Liver (tissue), 9 donors: ENCODE measurements around the gene C4orf17. TPM values are rescaled to one million over a fixed set of nuclear protein-coding genes. Genes with fewer than 3 reads are reported as not detected.

Source experiments
- DNase-seq: peaks from one replicate; pipeline ENCODE4 v3.0.0-alpha.2; 2017; ENCODE audit warnings: low spot score
- H3K27ac ChIP-seq, 2 donors: one replicate each; pipeline ENCODE4 v1.7.0; 2013; ENCODE audit warnings: inconsistent platforms in 2 of 2, low read length in 2 of 2, control low read depth in 1 of 2, low read depth in 1 of 2, mild to moderate bottlenecking in 1 of 2
- H3K27me3 ChIP-seq, 4 donors: one replicate each; pipeline versions ENCODE4 v1.6.1 to v1.7.0; 2013; ENCODE audit warnings: low read length in 3 of 4, inconsistent platforms in 1 of 4, mild to moderate bottlenecking in 1 of 4, moderate library complexity in 1 of 4; ENCODE audit not compliant: control insufficient read depth in 4 of 4, insufficient read depth in 4 of 4
- H3K36me3 ChIP-seq, 4 donors: one replicate each; pipeline versions ENCODE4 v1.6.1 to v1.7.0; 2013; ENCODE audit warnings: low read length in 3 of 4, mild to moderate bottlenecking in 3 of 4, low read depth in 1 of 4, moderate library complexity in 1 of 4; ENCODE audit not compliant: control insufficient read depth in 4 of 4, insufficient read depth in 3 of 4
- H3K4me1 ChIP-seq, 4 donors: one replicate each; pipeline versions ENCODE4 v1.6.1 to v1.7.0; 2013; ENCODE audit warnings: low read length in 3 of 4, mild to moderate bottlenecking in 3 of 4, moderate library complexity in 1 of 4; ENCODE audit not compliant: control insufficient read depth in 4 of 4, insufficient read depth in 4 of 4
- H3K4me3 ChIP-seq, 3 donors: one replicate each; pipeline versions ENCODE4 v1.6.1 to v1.7.0; 2013; ENCODE audit warnings: low read length in 3 of 3, control low read depth in 1 of 3, low read depth in 1 of 3, mild to moderate bottlenecking in 1 of 3
- H3K9ac ChIP-seq, 2 donors: one replicate each; pipeline ENCODE4 v1.7.0; 2013; ENCODE audit warnings: low read length in 2 of 2, mild to moderate bottlenecking in 2 of 2, moderate library complexity in 2 of 2, control low read depth in 1 of 2, low read depth in 1 of 2
- H3K9me3 ChIP-seq, 4 donors: one replicate each; pipeline versions ENCODE4 v1.6.1 to v1.7.0; 2013; ENCODE audit warnings: low read length in 3 of 4; ENCODE audit not compliant: control insufficient read depth in 4 of 4
- ATF3 ChIP-seq: IDR thresholded peaks from 2 replicates; pipeline ENCODE4 v1.6.1; 2016; ENCODE audit warnings: antibody characterized with exemption
- CTCF ChIP-seq: fragments of 150-350 bp; IDR thresholded peaks from 2 replicates; pipeline ENCODE4 v1.5.1; 2017; ENCODE audit warnings: improper control_type of control experiment, low read depth, low read length; ENCODE audit not compliant: missing input control
- EGR1 ChIP-seq, 2 donors: IDR thresholded peaks; 2 replicates each; pipeline ENCODE4 v1.6.1; 2016 to 2018; ENCODE audit warnings: antibody characterized with exemption in 2 of 2, low read depth in 2 of 2
- FOXA1 ChIP-seq: IDR thresholded peaks from 2 replicates; pipeline ENCODE4 v1.6.1; 2016; ENCODE audit warnings: antibody characterized with exemption
- FOXA2 ChIP-seq: IDR thresholded peaks from 2 replicates; pipeline ENCODE4 v1.6.1; 2016; ENCODE audit warnings: antibody characterized with exemption
- GABPA ChIP-seq, 2 donors: IDR thresholded peaks in 1 of 2; conservative IDR thresholded peaks in 1 of 2; 2 replicates each; pipeline ENCODE4 v1.6.1; 2016; ENCODE audit warnings: antibody characterized with exemption in 2 of 2, mild to moderate bottlenecking in 1 of 2, moderate library complexity in 1 of 2
- HNF4A ChIP-seq, 2 donors: conservative IDR thresholded peaks; 2 replicates each; pipeline ENCODE4 v1.6.1; 2016; ENCODE audit warnings: antibody characterized with exemption in 2 of 2, mild to moderate bottlenecking in 2 of 2
- HNF4G ChIP-seq: IDR thresholded peaks from 2 replicates; pipeline ENCODE4 v1.6.1; 2016; ENCODE audit warnings: antibody characterized with exemption
- JUND ChIP-seq, 2 donors: IDR thresholded peaks; 2 replicates each; pipeline ENCODE4 v1.6.1; 2016; ENCODE audit warnings: antibody characterized with exemption in 2 of 2
- MAX ChIP-seq: IDR thresholded peaks from 2 replicates; pipeline ENCODE4 v1.6.1; 2016; ENCODE audit warnings: antibody characterized with exemption
- NR2F2 ChIP-seq: IDR thresholded peaks from 2 replicates; pipeline ENCODE4 v1.6.1; 2016; ENCODE audit warnings: antibody characterized with exemption
- RAD21 ChIP-seq, 2 donors: IDR thresholded peaks; 2 replicates each; pipeline ENCODE4 v1.6.1; 2016; ENCODE audit warnings: antibody characterized with exemption in 2 of 2, mild to moderate bottlenecking in 2 of 2
- REST ChIP-seq: IDR thresholded peaks from 2 replicates; pipeline ENCODE4 v1.6.1; 2016; ENCODE audit warnings: antibody characterized with exemption, mild to moderate bottlenecking
- RXRA ChIP-seq, 2 donors: IDR thresholded peaks; 2 replicates each; pipeline ENCODE4 v1.6.1; 2017 to 2018; ENCODE audit warnings: antibody characterized with exemption in 2 of 2, mild to moderate bottlenecking in 1 of 2
- SP1 ChIP-seq: IDR thresholded peaks from 2 replicates; pipeline ENCODE4 v1.6.1; 2018; ENCODE audit warnings: antibody characterized with exemption, mild to moderate bottlenecking
- TAF1 ChIP-seq: conservative IDR thresholded peaks from 2 replicates; pipeline ENCODE4 v1.6.1; 2016; ENCODE audit warnings: antibody characterized with exemption, mild to moderate bottlenecking
- YY1 ChIP-seq: IDR thresholded peaks from 2 replicates; pipeline ENCODE4 v1.6.1; 2016; ENCODE audit warnings: antibody characterized with exemption, mild to moderate bottlenecking
- ZBTB33 ChIP-seq: IDR thresholded peaks from 2 replicates; pipeline ENCODE4 v1.6.1; 2016; ENCODE audit warnings: antibody characterized with exemption
- WGBS: extraction: QIAGEN DNeasy Blood & Tissue Kit; methylation state at CpG from one replicate; pipeline ENCODE4 v1.1.7; 2013; 5-methylcytosine and 5-hydroxymethylcytosine counted together
- polyA plus RNA-seq, 2 donors: library from polyadenylated mRNA; stranded (reverse) in 1 of 2; unstranded in 1 of 2; fragments of 200-250 nt in 1 of 2; fragments of >200 nt in 1 of 2; fragmentation: Nextera tagmentation in 1 of 2; extraction: Ambion mirVana in 1 of 2; gene quantifications; one replicate each; pipeline versions ENCODE4 v1.2.1 to v1.2.3, GENCODE V29; 2013 to 2015
- total RNA-seq, 2 donors: library from RNA; depleted of rRNA; stranded (reverse); fragments of >200 nt; gene quantifications; one replicate each; pipeline ENCODE4 v1.2.3, GENCODE V29; 2014
- donor health status: healthy.
- donor health status: healthy.
- donor health status: healthy.
- donor health status: healthy.
- donor health status: healthy.

C4orf17 gene
- total and polyA plus RNA-seq, 4 donors, result not detected

GRCh38 chr4:99571883-99572282, 61.1 kb downstream of the C4orf17 start:
- Histone ChIP-seq H3K36me3 (no peaks in the 10 kb centered on the region), H3K4me1 (peaks cover 2 to 27% (median 14%) of the 10 kb centered on the region in 4 donors), H3K9me3 (no peaks in the 10 kb centered on the region), H3K9ac (peak overlapping the region in 1 of 2 donors; percentile 81), H3K27ac (peak overlapping the region; percentile 77 to 91), H3K27me3 (no peaks in the 10 kb centered on the region), H3K4me3 (no peak overlapping the region)
- DNase-seq, result no peak
- TF ChIP-seq JUND (IDR thresholded peaks at IDR 0.05) (no peak), FOXA2 (no peak), ATF3 (no peak), GABPA (IDR thresholded peaks at IDR 0.05 in 1 of 2, conservative IDR thresholded peaks at IDR 0.05 in 1 of 2) (no peak), YY1 (no peak), REST (no peak), MAX (no peak), HNF4A (conservative IDR thresholded peaks at IDR 0.05) (no peak), TAF1 (no peak), RAD21 (IDR thresholded peaks at IDR 0.05) (no peak), HNF4G (no peak), CTCF (no peak), RXRA (IDR thresholded peaks at IDR 0.05) (no peak), EGR1 (IDR thresholded peaks at IDR 0.05; ENCODE audit: low read depth in 2 of 2) (no peak), SP1 (no peak), FOXA1 (no peak), ZBTB33 (no peak), NR2F2 (no peak)
- WGBS, result 8% methylated on average over 1 of the region's 1 CpG
